ENCODE data around the gene TOLLIP.

The TOLLIP gene

GRCh38 chr11:1281974-1282365 is 27.5 kb downstream of the TOLLIP start:
- H3K4me1 ChIP-seq = peaks cover 0 to 19% (median 16%) of the 10 kb centered on the region in 10 experiments; a peak in 12 of 20 replicates
- H3K27me3 ChIP-seq = no peaks in the 10 kb centered on the region
- no peak overlapping the region for H3K27ac ChIP-seq
- H3K9ac ChIP-seq = no peak overlapping the region
- TF ChIP-seq Cebpa-rat (IDR thresholded peaks at IDR 0.05) = no peak
- H3K4me3 ChIP-seq = no peak overlapping the region
- H3K9me3 ChIP-seq (replicated peaks in 1 of 11) = no peaks in the 10 kb centered on the region
- peaks cover 65 to 100% (median 87%) of the 10 kb centered on the region in 11 experiments for H3K36me3 ChIP-seq
- H3K4me2 ChIP-seq = no peak overlapping the region
- H4K20me1 ChIP-seq = peaks cover 25 to 99% (median 91%) of the 10 kb centered on the region in 11 experiments

GRCh38 chr11:1281326-1281973 is 28.0 kb downstream of the TOLLIP start:
- no peak overlapping the region for H3K27ac ChIP-seq
- no peak overlapping the region for H3K4me2 ChIP-seq
- H4K20me1 ChIP-seq = peaks cover 31 to 99% (median 91%) of the 10 kb centered on the region in 11 experiments
- H3K4me3 ChIP-seq = no peak overlapping the region
- H3K9ac ChIP-seq = no peak overlapping the region
- peaks cover 65 to 100% (median 87%) of the 10 kb centered on the region in 11 experiments for H3K36me3 ChIP-seq
- no peak for TF ChIP-seq Cebpa-rat (IDR thresholded peaks at IDR 0.05)
- H3K4me1 ChIP-seq = peaks cover 0 to 25% (median 18%) of the 10 kb centered on the region in 10 experiments; a peak in 13 of 20 replicates
- H3K27me3 ChIP-seq = no peaks in the 10 kb centered on the region
- H3K9me3 ChIP-seq (replicated peaks in 1 of 11) = no peaks in the 10 kb centered on the region

- no peak overlapping the region for H3K4me3 ChIP-seq
- H3K4me2 ChIP-seq = no peak overlapping the region
- no peak overlapping the region for H3K27ac ChIP-seq
- H3K27me3 ChIP-seq = no peaks in the 10 kb centered on the region
- H3K9me3 ChIP-seq (replicated peaks in 1 of 11) = no peaks in the 10 kb centered on the region
- H3K4me1 ChIP-seq = peaks cover 0 to 35% (median 29%) of the 10 kb centered on the region in 10 experiments; a peak in 16 of 20 replicates
- peaks cover 41 to 99% (median 91%) of the 10 kb centered on the region in 11 experiments for H4K20me1 ChIP-seq
- peaks cover 60 to 100% (median 87%) of the 10 kb centered on the region in 11 experiments for H3K36me3 ChIP-seq
- no peak for TF ChIP-seq Cebpa-rat (IDR thresholded peaks at IDR 0.05)
- H3K9ac ChIP-seq = no peak overlapping the region
These were observed 29.1 kb downstream of the TOLLIP start for GRCh38 chr11:1280116-1281035.

- no peak overlapping the region for H3K27ac ChIP-seq
- TF ChIP-seq Cebpa-rat (IDR thresholded peaks at IDR 0.05) = no peak
- H3K9ac ChIP-seq = no peak overlapping the region
- peaks cover 0 to 42% (median 35%) of the 10 kb centered on the region in 10 experiments; a peak in 16 of 20 replicates for H3K4me1 ChIP-seq
- H3K4me3 ChIP-seq = no peak overlapping the region
- H3K36me3 ChIP-seq = peaks cover 56 to 100% (median 79%) of the 10 kb centered on the region in 11 experiments
- H4K20me1 ChIP-seq = peaks cover 47 to 99% (median 92%) of the 10 kb centered on the region in 11 experiments
- H3K9me3 ChIP-seq (replicated peaks in 1 of 11) = no peaks in the 10 kb centered on the region
- H3K27me3 ChIP-seq = no peaks in the 10 kb centered on the region
- no peak overlapping the region for H3K4me2 ChIP-seq
These were observed 29.8 kb downstream of the TOLLIP start for GRCh38 chr11:1279674-1280055.

- Histone ChIP-seq H3K4me2 (peak overlapping the region in 6 of 11 experiments; percentile 4 to 41 (median 28); a peak in 6 of 22 replicates), H3K4me1 (peaks cover 0 to 48% (median 41%) of the 10 kb centered on the region in 10 experiments; a peak in 16 of 20 replicates), H3K9ac (no peak overlapping the region), H3K9me3 (replicated peaks in 1 of 11) (no peaks in the 10 kb centered on the region), H4K20me1 (peaks cover 47 to 99% (median 95%) of the 10 kb centered on the region in 11 experiments), H3K36me3 (peaks cover 56 to 100% (median 73%) of the 10 kb centered on the region in 11 experiments), H3K27me3 (no peaks in the 10 kb centered on the region), H3K27ac (no peak overlapping the region), H3K4me3 (no peak overlapping the region)
- TF ChIP-seq Cebpa-rat (IDR thresholded peaks at IDR 0.05) = no peak
These were observed 30.4 kb downstream of the TOLLIP start for GRCh38 chr11:1278766-1279673.

- Histone ChIP-seq H3K4me2 (peak overlapping the region in 6 of 11 experiments; percentile 4 to 41 (median 28); a peak in 7 of 22 replicates), H3K36me3 (peaks cover 47 to 97% (median 67%) of the 10 kb centered on the region in 11 experiments), H3K4me3 (no peak overlapping the region), H3K9ac (0 out of 22 replicates have a peak overlapping the region, but pooled peaks of 1 of the 11 experiments have one; percentile 2), H3K27me3 (no peaks in the 10 kb centered on the region), H3K27ac (no peak overlapping the region), H3K9me3 (replicated peaks in 1 of 11) (no peaks in the 10 kb centered on the region), H3K4me1 (peaks cover 0 to 54% (median 42%) of the 10 kb centered on the region in 10 experiments; a peak in 16 of 20 replicates), H4K20me1 (peaks cover 41 to 97% (median 91%) of the 10 kb centered on the region in 11 experiments)
- TF ChIP-seq Cebpa-rat (IDR thresholded peaks at IDR 0.05) = no peak
These were observed 31.4 kb downstream of the TOLLIP start for GRCh38 chr11:1277936-1278512.

GRCh38 chr11:1276866-1277615 is 32.4 kb downstream of the TOLLIP start:
- Histone ChIP-seq H3K4me2 (no peak overlapping the region), H3K27ac (no peak overlapping the region), H3K4me1 (peaks cover 0 to 54% (median 42%) of the 10 kb centered on the region in 10 experiments; a peak in 16 of 20 replicates), H3K36me3 (peaks cover 43 to 95% (median 61%) of the 10 kb centered on the region in 11 experiments), H3K9me3 (replicated peaks in 1 of 11) (no peaks in the 10 kb centered on the region), H3K9ac (no peak overlapping the region), H3K27me3 (no peaks in the 10 kb centered on the region), H4K20me1 (peaks cover 41 to 98% (median 85%) of the 10 kb centered on the region in 11 experiments), H3K4me3 (no peak overlapping the region)
- no peak for TF ChIP-seq Cebpa-rat (IDR thresholded peaks at IDR 0.05)
